Measurements from ENCODE around the gene EIF4E3. TPM values are rescaled to one million over a fixed set of nuclear protein-coding genes. Genes with fewer than 3 reads are reported as not detected.

EIF4E3 gene
- total RNA-seq, 1 donor from 2014 or later = 0.60 TPM

GRCh38 chr3:71723452-71724170 is 1.6 kb downstream of the EIF4E3 start:
- DNase-seq (ENCODE audit: low read depth in 2 of 2) = no peak

DNA sequence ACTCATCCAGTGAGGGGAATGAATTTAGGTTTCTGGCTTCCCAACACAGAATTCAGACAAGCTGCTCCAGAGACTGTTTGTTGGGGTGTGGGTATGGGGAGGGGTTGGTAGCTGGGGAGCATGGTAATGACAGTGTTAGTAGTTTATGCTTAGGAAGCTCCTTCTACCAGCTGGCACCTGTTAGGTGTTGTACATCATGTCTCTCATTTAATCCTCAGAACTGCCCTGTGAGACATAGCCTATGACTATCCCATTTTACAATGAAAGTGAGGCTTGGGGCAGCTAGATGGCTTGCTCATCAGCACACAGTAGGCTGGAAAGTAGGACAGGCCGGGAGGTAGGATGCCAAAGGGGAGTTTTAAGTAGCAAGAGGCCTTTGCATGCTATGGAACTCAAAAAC is 2.5 kb downstream of the EIF4E3 start:
- no peak for DNase-seq (ENCODE audit: low read depth in 2 of 2)

- DNase-seq (ENCODE audit: low read depth in 2 of 2) = no peak
Observed at GRCh38 chr3:71721651-71722157, 3.5 kb downstream of the EIF4E3 start.

GRCh38 chr3:71721002-71721401 is 4.2 kb downstream of the EIF4E3 start:
- no peak for DNase-seq (ENCODE audit: low read depth in 2 of 2)

DNA sequence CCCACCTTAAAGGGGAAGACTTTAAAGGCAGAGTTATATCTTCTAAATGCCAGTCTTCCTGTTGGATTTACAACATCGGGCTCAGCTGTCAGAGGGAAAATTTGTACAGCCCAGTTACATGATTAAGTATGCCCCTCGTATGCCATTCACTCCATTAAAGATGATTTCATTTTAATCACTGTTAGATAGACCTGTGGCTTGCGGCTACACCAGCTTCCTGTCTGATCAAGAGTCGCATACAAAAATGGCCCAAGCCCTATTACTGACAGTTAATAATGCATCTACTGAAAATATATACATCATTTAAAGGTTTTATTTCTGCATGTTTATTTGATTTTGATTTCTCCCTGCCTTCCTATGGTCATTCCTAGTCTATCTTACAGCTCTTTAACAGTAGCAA is 7.1 kb downstream of the EIF4E3 start:
- DNase-seq (ENCODE audit: low read depth in 2 of 2) = no peak

DNA sequence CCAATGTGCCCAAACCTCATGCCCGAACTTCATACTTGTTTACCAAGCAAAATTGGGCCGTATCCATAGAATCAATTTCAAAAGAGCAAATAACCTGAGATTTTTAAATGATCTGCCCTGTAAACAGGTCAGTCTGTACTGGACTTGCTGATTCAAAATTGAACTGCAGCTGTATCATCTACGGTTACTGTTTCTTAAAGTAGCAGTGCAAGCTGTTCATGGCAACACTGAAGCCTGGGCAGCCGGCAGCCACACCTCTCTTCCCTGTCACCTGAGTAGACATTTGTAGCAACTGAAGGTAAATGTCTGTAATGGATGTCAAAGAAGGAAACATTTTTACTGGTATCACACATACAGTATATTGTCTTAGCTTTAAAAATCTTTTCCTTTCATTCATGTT is 10.6 kb downstream of the EIF4E3 start:
- DNase-seq (ENCODE audit: low read depth in 2 of 2) = no peak

DNA sequence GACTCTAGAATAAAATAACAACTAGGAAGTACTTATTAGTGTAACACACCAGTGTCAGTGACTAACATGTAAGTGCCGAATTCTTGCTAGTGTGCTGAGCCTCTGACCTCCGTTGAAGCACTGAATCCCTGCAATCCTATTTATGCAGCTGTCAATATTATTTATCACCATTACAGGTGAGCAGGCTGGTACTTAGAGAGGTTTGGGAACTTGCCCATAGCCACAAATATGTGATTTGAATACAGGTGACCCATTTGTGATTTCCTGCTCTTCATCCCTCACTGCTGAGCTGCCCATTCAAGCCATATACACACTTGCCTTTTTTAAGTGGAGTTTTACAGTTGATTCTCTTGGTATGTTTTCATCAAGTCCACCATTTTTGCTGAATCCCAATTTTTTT is 12.2 kb downstream of the EIF4E3 start:
- DNase-seq (ENCODE audit: low read depth in 2 of 2) = no peak

GRCh38 chr3:71710906-71711494 is 14.2 kb downstream of the EIF4E3 start:
- DNase-seq (ENCODE audit: low read depth in 2 of 2) = peak; percentile 67 to 68

DNA sequence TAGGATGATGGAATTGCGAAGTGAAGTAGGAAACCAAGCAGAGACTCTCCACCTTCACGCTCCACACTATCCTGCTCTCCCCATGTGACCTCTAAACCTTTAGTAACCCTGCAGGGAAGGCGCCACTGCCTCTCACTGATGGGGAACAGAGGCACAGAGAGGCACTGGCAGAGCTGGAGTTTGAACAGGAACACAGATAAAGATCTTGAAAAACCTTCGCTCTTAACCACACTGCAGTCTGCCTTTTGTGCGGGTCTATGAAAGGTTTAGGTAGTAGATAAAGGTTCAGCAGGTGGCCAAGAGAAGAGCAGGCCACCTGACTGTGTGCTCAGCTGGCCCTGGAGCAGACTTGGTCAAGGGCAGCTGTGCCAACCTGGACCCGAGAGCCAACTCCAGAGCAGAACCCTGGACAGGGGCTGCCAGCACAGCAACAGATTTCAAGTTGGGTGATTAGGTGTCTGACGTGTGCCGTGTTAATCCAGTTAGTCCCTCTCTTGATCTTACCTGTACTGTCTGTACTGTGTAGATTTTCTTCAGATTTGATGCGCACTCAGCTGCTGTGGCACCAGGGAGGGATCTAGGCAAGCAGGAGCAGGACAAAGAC is 15.2 kb downstream of the EIF4E3 start:
- no peak for DNase-seq (ENCODE audit: low read depth in 2 of 2)

GRCh38 chr3:71708476-71709105 is 16.6 kb downstream of the EIF4E3 start:
- peak; percentile 16 to 38 for DNase-seq (ENCODE audit: low read depth in 2 of 2)

GRCh38 chr3:71707595-71707994 is 17.6 kb downstream of the EIF4E3 start:
- DNase-seq (ENCODE audit: low read depth in 2 of 2) = no peak

- no peak for DNase-seq (ENCODE audit: low read depth in 2 of 2)
Observed at GRCh38 chr3:71705681-71706080, 19.5 kb downstream of the EIF4E3 start.

- no peak for DNase-seq (ENCODE audit: low read depth in 2 of 2)
Observed at GRCh38 chr3:71704915-71705314, 20.3 kb downstream of the EIF4E3 start.

DNA sequence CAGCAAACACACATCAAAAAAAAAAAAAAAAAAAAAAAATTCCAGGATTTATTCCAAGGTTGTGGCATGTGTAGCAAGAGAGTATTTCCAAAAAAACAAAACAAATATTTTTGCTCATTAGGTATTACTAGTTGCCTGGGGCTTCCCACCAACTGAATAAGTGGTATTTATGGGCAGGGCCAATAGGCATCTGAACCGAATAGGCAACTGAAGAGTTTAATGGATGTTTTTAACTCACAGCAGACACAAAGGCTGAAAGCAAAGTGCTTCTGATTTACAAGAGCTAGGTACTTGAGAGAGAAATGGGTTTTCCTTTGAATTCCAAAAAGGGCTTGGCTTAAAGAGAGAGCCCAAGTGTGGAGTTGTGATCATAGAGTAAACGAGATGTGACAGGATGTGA is 21.4 kb downstream of the EIF4E3 start:
- no peak for DNase-seq (ENCODE audit: low read depth in 2 of 2)

- peak; percentile 62 to 91 for DNase-seq (ENCODE audit: low read depth in 2 of 2)
Observed at GRCh38 chr3:71702131-71703024, 22.8 kb downstream of the EIF4E3 start.

- no peak for DNase-seq (ENCODE audit: low read depth in 2 of 2)
Observed at GRCh38 chr3:71701251-71701762, 23.9 kb downstream of the EIF4E3 start.

DNA sequence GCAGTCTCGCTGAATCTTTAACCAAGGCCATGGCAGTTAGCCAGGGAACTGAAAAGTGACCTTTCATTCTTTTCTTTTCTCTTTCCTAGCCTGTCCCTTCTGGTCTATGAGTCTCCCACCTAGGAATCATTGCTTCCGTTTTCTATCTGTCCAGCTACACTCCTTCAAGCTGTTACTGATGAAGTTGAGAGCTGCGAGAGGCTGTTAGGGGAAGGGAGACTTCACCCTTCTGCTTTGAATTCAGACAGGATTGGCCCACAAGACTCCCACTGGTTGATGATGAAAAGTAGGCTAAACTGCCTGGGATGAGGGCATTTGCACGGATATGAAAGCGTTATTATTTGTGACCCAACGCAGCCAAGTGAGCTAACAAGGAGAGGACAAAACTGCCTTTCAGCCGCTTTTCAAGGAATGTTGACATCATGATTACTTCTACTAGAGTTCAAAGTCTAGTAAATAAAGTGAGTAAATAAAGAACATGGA is 30.2 kb downstream of the EIF4E3 start:
- DNase-seq (ENCODE audit: low read depth in 2 of 2) = peak in 1 of 2 donors; percentile 6

DNA sequence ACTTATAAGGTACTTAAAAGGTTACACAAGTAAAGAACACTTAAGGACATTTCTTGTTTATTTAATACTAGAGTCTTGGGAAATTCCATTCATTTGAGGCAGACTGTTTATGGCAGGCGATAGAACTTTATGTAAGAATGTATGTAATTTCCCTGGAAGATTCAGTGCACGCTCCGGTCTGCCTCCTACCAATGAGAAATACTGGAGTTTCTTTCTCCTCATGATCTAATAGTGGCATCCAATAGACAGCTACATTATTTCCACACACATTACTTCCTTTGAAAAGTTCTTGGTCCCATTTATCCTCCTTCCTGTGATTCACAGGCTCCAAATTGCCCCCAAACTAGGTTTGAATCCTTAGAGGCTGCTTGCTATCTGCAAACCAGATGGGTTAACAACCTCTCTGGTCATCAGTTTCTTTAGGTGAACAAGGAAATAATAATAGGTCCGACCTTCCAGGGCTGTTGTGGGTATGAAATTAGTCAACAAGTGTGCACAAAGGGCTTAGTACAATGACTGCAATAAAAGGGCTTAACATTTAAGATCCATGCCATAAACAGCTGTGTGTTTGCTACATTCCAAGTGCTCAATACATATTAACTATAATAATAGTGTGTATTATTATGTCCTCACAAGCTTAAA is 30.7 kb downstream of the EIF4E3 start:
- DNase-seq (ENCODE audit: low read depth in 2 of 2) = peak in 1 of 2 donors; percentile 72

- no peak for DNase-seq (ENCODE audit: low read depth in 2 of 2)
Observed at GRCh38 chr3:71693641-71694040, 31.6 kb downstream of the EIF4E3 start.

DNA sequence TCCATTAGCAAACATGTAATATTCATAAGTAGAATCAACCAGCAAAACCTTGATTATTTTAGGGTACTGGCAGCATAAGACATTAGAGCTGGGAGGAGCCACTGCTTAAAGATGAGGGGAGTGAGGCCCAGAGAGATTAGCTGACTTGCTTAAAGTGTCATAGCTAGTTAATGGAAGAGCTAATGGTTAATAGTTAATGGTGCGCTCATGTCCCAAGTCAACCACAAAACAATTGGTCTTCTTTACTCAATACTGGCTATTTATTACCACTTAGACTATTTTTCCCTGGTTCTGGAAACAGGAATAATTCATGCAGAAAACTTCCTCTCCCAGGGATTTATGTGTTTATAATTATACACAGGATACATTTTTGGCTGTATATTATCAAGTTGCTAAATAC is 33.1 kb downstream of the EIF4E3 start:
- no peak for DNase-seq (ENCODE audit: low read depth in 2 of 2)
